Measurements from ENCODE around the gene ATXN1.
"Not testable (repeated sequence)": the region's sequence is repeated elsewhere in the genome, so short reads cannot be mapped to it uniquely, and the experiment has no call there.

Gene ATXN1

GRCh38 chr6:16570946-16571345 is 190.3 kb downstream of the ATXN1 start:
- DNase-seq (ENCODE audit: low read depth) = no peak

GRCh38 chr6:16570221-16570553 is 191.1 kb downstream of the ATXN1 start:
- no peak for DNase-seq (ENCODE audit: low read depth)

- DNase-seq (ENCODE audit: low read depth) = no peak
Observed at GRCh38 chr6:16568128-16568527, 193.1 kb downstream of the ATXN1 start.

GRCh38 chr6:16567071-16567470 is 194.2 kb downstream of the ATXN1 start:
- no peak for DNase-seq (ENCODE audit: low read depth)

GRCh38 chr6:16564436-16564835 is 196.8 kb downstream of the ATXN1 start:
- DNase-seq (ENCODE audit: low read depth) = no peak

- no peak for DNase-seq (ENCODE audit: low read depth)
Observed at GRCh38 chr6:16563628-16564240, 197.5 kb downstream of the ATXN1 start.

GRCh38 chr6:16562498-16562897 is 198.8 kb downstream of the ATXN1 start:
- DNase-seq (ENCODE audit: low read depth) = no peak

- no peak for DNase-seq (ENCODE audit: low read depth)
Observed at GRCh38 chr6:16559071-16559470, 202.2 kb downstream of the ATXN1 start.

- DNase-seq (ENCODE audit: low read depth) = no peak
Observed at GRCh38 chr6:16555550-16555949, 205.7 kb downstream of the ATXN1 start.

GRCh38 chr6:16553531-16553930 is 207.7 kb downstream of the ATXN1 start:
- DNase-seq (ENCODE audit: low read depth) = no peak

- no peak for DNase-seq (ENCODE audit: low read depth)
Observed at GRCh38 chr6:16551466-16551865, 209.8 kb downstream of the ATXN1 start.

GRCh38 chr6:16548121-16548520 is 213.1 kb downstream of the ATXN1 start:
- DNase-seq (ENCODE audit: low read depth) = no peak

- DNase-seq (ENCODE audit: low read depth) = no peak
Observed at GRCh38 chr6:16547587-16547986, 213.7 kb downstream of the ATXN1 start.

- DNase-seq (ENCODE audit: low read depth) = no peak
Observed at GRCh38 chr6:16546861-16547260, 214.4 kb downstream of the ATXN1 start.

GRCh38 chr6:16545382-16545781 is 215.9 kb downstream of the ATXN1 start:
- no peak for DNase-seq (ENCODE audit: low read depth)

GRCh38 chr6:16544521-16544920 is 216.7 kb downstream of the ATXN1 start:
- no peak for DNase-seq (ENCODE audit: low read depth)

- DNase-seq (ENCODE audit: low read depth) = no peak
Observed at GRCh38 chr6:16544006-16544405, 217.3 kb downstream of the ATXN1 start.

GRCh38 chr6:16543521-16543920 is 217.7 kb downstream of the ATXN1 start:
- DNase-seq (ENCODE audit: low read depth) = no peak

GRCh38 chr6:16542070-16542469 is 219.2 kb downstream of the ATXN1 start:
- DNase-seq (ENCODE audit: low read depth) = no peak

- DNase-seq (ENCODE audit: low read depth) = no peak
Observed at GRCh38 chr6:16540804-16541752, 220.2 kb downstream of the ATXN1 start.

- not testable (repeated sequence) for DNase-seq (ENCODE audit: low read depth)
Observed at GRCh38 chr6:16540383-16540782, 220.9 kb downstream of the ATXN1 start.

GRCh38 chr6:16539086-16539931 is 222.0 kb downstream of the ATXN1 start:
- DNase-seq (ENCODE audit: low read depth) = no peak

GRCh38 chr6:16535564-16535963 is 225.7 kb downstream of the ATXN1 start:
- no peak for DNase-seq (ENCODE audit: low read depth)
